ENCODE measurements around the gene ANKRD36C.
"Not testable (repeated sequence)": the region's sequence is repeated elsewhere in the genome, so short reads cannot be mapped to it uniquely, and the experiment has no call there.

DNA sequence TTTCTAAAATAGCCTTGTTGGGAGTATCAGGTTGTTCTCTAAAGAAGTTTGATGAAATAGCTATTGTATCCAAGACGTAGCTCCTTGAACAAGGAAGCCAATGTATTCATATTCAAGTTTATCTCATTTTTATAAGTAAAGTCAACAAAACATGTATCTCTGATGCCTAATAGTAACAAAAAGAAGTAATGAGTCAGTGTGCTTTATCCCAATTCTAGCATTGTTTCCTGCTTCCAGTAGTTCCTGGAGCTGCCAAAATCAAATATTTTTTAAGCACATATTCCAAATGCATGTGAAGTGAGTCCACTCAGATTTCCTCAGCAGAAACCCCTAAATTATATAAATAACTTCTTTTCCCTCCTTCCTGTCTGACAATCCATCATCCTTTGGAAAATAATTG, 74.6 kb downstream of the ANKRD36C start:
- not testable (repeated sequence) for TF ChIP-seq EZH2 (IDR thresholded peaks at IDR 0.05; ENCODE audit: low read length)
- TF ChIP-seq, protein P1, sequence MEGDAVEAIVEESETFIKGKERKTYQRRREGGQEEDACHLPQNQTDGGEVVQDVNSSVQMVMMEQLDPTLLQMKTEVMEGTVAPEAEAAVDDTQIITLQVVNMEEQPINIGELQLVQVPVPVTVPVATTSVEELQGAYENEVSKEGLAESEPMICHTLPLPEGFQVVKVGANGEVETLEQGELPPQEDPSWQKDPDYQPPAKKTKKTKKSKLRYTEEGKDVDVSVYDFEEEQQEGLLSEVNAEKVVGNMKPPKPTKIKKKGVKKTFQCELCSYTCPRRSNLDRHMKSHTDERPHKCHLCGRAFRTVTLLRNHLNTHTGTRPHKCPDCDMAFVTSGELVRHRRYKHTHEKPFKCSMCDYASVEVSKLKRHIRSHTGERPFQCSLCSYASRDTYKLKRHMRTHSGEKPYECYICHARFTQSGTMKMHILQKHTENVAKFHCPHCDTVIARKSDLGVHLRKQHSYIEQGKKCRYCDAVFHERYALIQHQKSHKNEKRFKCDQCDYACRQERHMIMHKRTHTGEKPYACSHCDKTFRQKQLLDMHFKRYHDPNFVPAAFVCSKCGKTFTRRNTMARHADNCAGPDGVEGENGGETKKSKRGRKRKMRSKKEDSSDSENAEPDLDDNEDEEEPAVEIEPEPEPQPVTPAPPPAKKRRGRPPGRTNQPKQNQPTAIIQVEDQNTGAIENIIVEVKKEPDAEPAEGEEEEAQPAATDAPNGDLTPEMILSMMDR (optimal IDR thresholded peaks at IDR 0.05 in 1 of 3, IDR thresholded peaks at IDR 0.05 in 1 of 3, conservative IDR thresholded peaks at IDR 0.05 in 1 of 3; ENCODE audit: extremely low read depth in 1 of 3, insufficient read depth in 2 of 3, low read length in 3 of 3) = not testable (repeated sequence)

Measured in keratinocyte (primary cell).